NCI-H1694 (cell line): ENCODE measurements around the gene CAND1.

ENCODE experiments used
- DNase-seq: peaks from one replicate; lab custom pipeline; 2025; lab: John Stamatoyannopoulos, UW

The CAND1 gene

GRCh38 chr12:67268896-67269632 is at the start of gene CAND1:
TSS of gene CAND1 (plus strand) at chr12:67269358. CDS start at chr12:67269718, 360 bp downstream.
- DNase-seq, result peak; percentile 95

GRCh38 chr12:67220065-67220464 is 49.1 kb upstream of the CAND1 start:
- peak; percentile 59 for DNase-seq

GRCh38 chr12:67222302-67222701 is 46.9 kb upstream of the CAND1 start:
- DNase-seq, result no peak

- no peak for DNase-seq
Measured at GRCh38 chr12:67223225-67223624, 45.9 kb upstream of the CAND1 start.

GRCh38 chr12:67237231-67237630 is 31.9 kb upstream of the CAND1 start:
- no peak for DNase-seq

GRCh38 chr12:67239061-67239460 is 30.1 kb upstream of the CAND1 start:
- DNase-seq, result no peak

- no peak for DNase-seq
Measured at GRCh38 chr12:67241482-67241881, 27.7 kb upstream of the CAND1 start.

- DNase-seq, result no peak
Measured at GRCh38 chr12:67243260-67243659, 25.9 kb upstream of the CAND1 start.

- DNase-seq, result no peak
Measured at GRCh38 chr12:67245571-67245970, 23.6 kb upstream of the CAND1 start.

- no peak for DNase-seq
Measured at GRCh38 chr12:67251012-67251411, 18.1 kb upstream of the CAND1 start.

- no peak for DNase-seq
Measured at GRCh38 chr12:67254372-67255026, 14.7 kb upstream of the CAND1 start.

GRCh38 chr12:67256649-67257048 is 12.5 kb upstream of the CAND1 start:
- no peak for DNase-seq

- no peak for DNase-seq
Measured at GRCh38 chr12:67263471-67263870, 5.7 kb upstream of the CAND1 start.

GRCh38 chr12:67268335-67268895 is 743 bp upstream of the CAND1 start:
- DNase-seq, result peak; percentile 95

- no peak for DNase-seq
Measured at GRCh38 chr12:67269633-67270573, 745 bp downstream of the CAND1 start.

GRCh38 chr12:67270622-67271021 is 1.5 kb downstream of the CAND1 start:
- no peak for DNase-seq

GRCh38 chr12:67271976-67272375 is 2.8 kb downstream of the CAND1 start:
- no peak for DNase-seq

GRCh38 chr12:67274186-67274585 is 5.0 kb downstream of the CAND1 start:
- DNase-seq, result no peak

GRCh38 chr12:67275380-67275913 is 6.3 kb downstream of the CAND1 start:
- no peak for DNase-seq

- no peak for DNase-seq
Measured at GRCh38 chr12:67276421-67276820, 7.3 kb downstream of the CAND1 start.

- DNase-seq, result no peak
Measured at GRCh38 chr12:67279637-67280036, 10.5 kb downstream of the CAND1 start.

- no peak for DNase-seq
Measured at GRCh38 chr12:67280088-67280487, 10.9 kb downstream of the CAND1 start.
